NCI-H748 treated with DMSO at 0.1 percent for 48 hours (cell line): ENCODE data around the gene ELAVL4.
A peak's percentile ranks its signal among the peaks of the same experiment; 100 is the strongest.
"Not testable (repeated sequence)": the region's sequence is repeated elsewhere in the genome, so short reads cannot be mapped to it uniquely, and the experiment has no call there.

Experiments used
- DNase-seq: peaks from one replicate; lab custom pipeline; 2025; lab: John Stamatoyannopoulos, UW

ELAVL4 gene

GRCh38 chr1:50126927-50127715 lies 18.4 kb downstream of the ELAVL4 start:
- DNase-seq = no peak

- DNase-seq = no peak
These were observed 20.5 kb downstream of the ELAVL4 start for GRCh38 chr1:50129201-50129600.

GRCh38 chr1:50132347-50132894 lies 23.7 kb downstream of the ELAVL4 start:
- DNase-seq = no peak

- no peak for DNase-seq
These were observed 27.0 kb downstream of the ELAVL4 start for GRCh38 chr1:50135716-50136115.

- peak; percentile 96 for DNase-seq
These were observed 30.8 kb downstream of the ELAVL4 start for GRCh38 chr1:50139339-50140181.

GRCh38 chr1:50140182-50140447 lies 31.4 kb downstream of the ELAVL4 start:
- no peak for DNase-seq

GRCh38 chr1:50147191-50147850 lies 38.6 kb downstream of the ELAVL4 start:
- no peak for DNase-seq

- DNase-seq = no peak
These were observed 39.6 kb downstream of the ELAVL4 start for GRCh38 chr1:50148142-50148923.

- DNase-seq = no peak
These were observed 43.5 kb downstream of the ELAVL4 start for GRCh38 chr1:50152236-50152635.

- DNase-seq = no peak
These were observed 46.8 kb downstream of the ELAVL4 start for GRCh38 chr1:50155541-50155940.

GRCh38 chr1:50156241-50157010 lies 47.7 kb downstream of the ELAVL4 start:
- DNase-seq = no peak

- DNase-seq = no peak
These were observed 48.7 kb downstream of the ELAVL4 start for GRCh38 chr1:50157306-50157941.

GRCh38 chr1:50158421-50158820 lies 49.7 kb downstream of the ELAVL4 start:
- no peak for DNase-seq

GRCh38 chr1:50163680-50164079 lies 55.0 kb downstream of the ELAVL4 start:
- no peak for DNase-seq

- not testable (repeated sequence) for DNase-seq
These were observed 57.6 kb downstream of the ELAVL4 start for GRCh38 chr1:50166351-50166750.

GRCh38 chr1:50172299-50172698 lies 63.6 kb downstream of the ELAVL4 start:
- DNase-seq = no peak

GRCh38 chr1:50174101-50174500 lies 65.4 kb downstream of the ELAVL4 start:
- no peak for DNase-seq

- DNase-seq = no peak
These were observed 67.3 kb downstream of the ELAVL4 start for GRCh38 chr1:50175719-50176639.

GRCh38 chr1:50177994-50178393 lies 69.3 kb downstream of the ELAVL4 start:
- no peak for DNase-seq
